Measurements from ENCODE around the gene PNMA1. TPM values are rescaled to one million over a fixed set of nuclear protein-coding genes. Genes with fewer than 3 reads are reported as not detected.

PNMA1 gene
- total RNA-seq, 2 experiments from 2014 or later = 52.6 to 55.9 TPM

DNA sequence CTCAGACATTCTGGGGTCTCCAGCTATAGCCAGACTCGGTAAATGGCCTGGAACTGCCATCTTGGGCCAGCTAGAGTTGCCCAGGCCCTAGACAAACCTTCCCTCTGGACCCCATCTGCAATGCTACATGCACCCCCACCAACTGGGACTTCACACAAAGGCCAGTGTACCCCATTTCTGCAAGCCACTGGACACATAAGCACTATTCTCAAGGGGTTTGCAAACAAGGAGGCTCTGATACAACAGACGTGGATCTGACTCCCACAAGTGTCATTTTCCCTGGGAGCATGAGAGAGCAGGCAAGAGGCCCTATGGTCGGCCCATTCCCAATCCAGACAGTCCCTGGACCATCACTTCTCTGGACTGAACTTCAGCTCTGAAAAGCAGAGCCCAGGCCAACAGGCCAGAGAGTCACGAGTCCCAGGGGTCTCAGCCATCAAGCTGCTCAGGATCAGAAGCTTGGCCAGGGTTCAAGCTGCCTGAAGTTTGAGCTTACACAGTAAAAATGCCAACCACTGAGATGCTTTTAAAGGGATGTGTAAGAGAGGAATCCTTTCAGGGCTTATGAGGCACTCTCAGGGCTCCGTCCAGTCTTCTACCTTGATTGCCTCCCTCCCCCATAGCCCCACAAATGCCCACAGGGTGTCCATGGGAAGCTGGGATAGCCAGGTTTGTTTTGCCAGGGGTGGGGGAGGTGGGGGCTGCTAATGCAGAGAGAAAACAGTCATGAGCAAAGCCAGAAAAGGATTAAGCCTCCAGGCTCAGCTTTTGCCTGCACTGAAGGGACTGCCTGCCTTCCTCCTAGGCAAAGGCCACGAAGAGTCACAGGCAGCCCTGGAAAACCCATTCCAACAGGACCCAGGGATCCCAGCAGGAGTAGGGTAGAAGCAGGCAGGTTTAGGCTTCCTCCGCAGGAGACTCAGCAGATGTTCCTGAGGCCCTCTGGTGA is 31.7 kb upstream of the PNMA1 start:
- TF ChIP-seq CTCF (IDR thresholded peaks at IDR 0.05) = no peak
- Histone ChIP-seq H3K36me3 (ENCODE audit: insufficient read depth, low read length) (no peaks in the 10 kb centered on the region), H3K9me3 (ENCODE audit: control insufficient read depth in 1 of 2, insufficient read depth in 1 of 2, low read length in 2 of 2) (no peaks in the 10 kb centered on the region), H3K4me3 (ENCODE audit: low read length) (no peak overlapping the region), H3K4me1 (ENCODE audit: insufficient read depth, low read length) (peaks cover 95% of the 10 kb centered on the region), H3K27ac (ENCODE audit: low read depth in 1 of 2, low read length in 2 of 2) (peak overlapping the region; percentile 76 to 78), H3K27me3 (ENCODE audit: control insufficient read depth in 1 of 2, insufficient read depth in 2 of 2, low read length in 2 of 2) (no peaks in the 10 kb centered on the region)
- peaks cover 14% of the 10 kb centered on the region for H3K36me3 Mint-ChIP-seq (ENCODE audit: low read depth)
- peak overlapping the region; percentile 73 for H3K4me3 Mint-ChIP-seq
- no peak for DNase-seq
- POLR2A ChIA-PET = interaction anchor here (0.6 to 9.8 kb wide), 4 partner anchors 10 to 41 kb away, joined by 3 to 282 read pairs (median 50); a partner anchor contains a TSS
- no peak for ATAC-seq (ENCODE audit: poor library complexity)
- peak overlapping the region; percentile 99 for H3K27ac Mint-ChIP-seq
- no peaks in the 10 kb centered on the region for H3K27me3 Mint-ChIP-seq
- intact Hi-C loops (cut with DNase I, micrococcal nuclease) = no loop called here
- H3K9me3 Mint-ChIP-seq = no peaks in the 10 kb centered on the region
- CTCF ChIA-PET = interaction anchor here (1.3 to 6.3 kb wide), 3 partner anchors 12 to 40 kb away, joined by 6 to 65 read pairs (median 6); a partner anchor contains a TSS
- H3K4me1 Mint-ChIP-seq (ENCODE audit: low read depth) = peaks cover 100% of the 10 kb centered on the region

- peak overlapping the region; percentile 76 to 78 for H3K27ac ChIP-seq (ENCODE audit: low read depth in 1 of 2, low read length in 2 of 2)
- peaks cover 14% of the 10 kb centered on the region for H3K36me3 Mint-ChIP-seq (ENCODE audit: low read depth)
- TF ChIP-seq CTCF (IDR thresholded peaks at IDR 0.05) = no peak
- no peaks in the 10 kb centered on the region for H3K9me3 Mint-ChIP-seq
- no peaks in the 10 kb centered on the region for H3K9me3 ChIP-seq (ENCODE audit: control insufficient read depth in 1 of 2, insufficient read depth in 1 of 2, low read length in 2 of 2)
- peaks cover 95% of the 10 kb centered on the region for H3K4me1 ChIP-seq (ENCODE audit: insufficient read depth, low read length)
- H3K27me3 Mint-ChIP-seq = no peaks in the 10 kb centered on the region
- peaks cover 5% of the 10 kb centered on the region for H3K36me3 ChIP-seq (ENCODE audit: insufficient read depth, low read length)
- H3K4me3 Mint-ChIP-seq = peak overlapping the region; percentile 77
- H3K27me3 ChIP-seq (ENCODE audit: control insufficient read depth in 1 of 2, insufficient read depth in 2 of 2, low read length in 2 of 2) = no peaks in the 10 kb centered on the region
- ATAC-seq (ENCODE audit: poor library complexity) = peak; percentile 18
- H3K4me1 Mint-ChIP-seq (ENCODE audit: low read depth) = peaks cover 97% of the 10 kb centered on the region
- CTCF ChIA-PET = interaction anchor here (0.8 to 6.3 kb wide), 5 partner anchors 11 to 41 kb away, joined by 3 to 65 read pairs (median 4); a partner anchor contains a TSS
- no peak overlapping the region for H3K4me3 ChIP-seq (ENCODE audit: low read length)
- POLR2A ChIA-PET = interaction anchor here (0.6 to 9.8 kb wide), 6 partner anchors 11 to 72 kb away, joined by 3 to 282 read pairs (median 12); a partner anchor contains a TSS
- intact Hi-C loops (cut with DNase I, micrococcal nuclease) = loop anchor here in 1 of 2 experiments (5.0 kb wide), 1 partner anchor 42 kb away; no protein-coding TSS in a partner anchor
- peak overlapping the region; percentile 99 for H3K27ac Mint-ChIP-seq
- peak in 3 of 14 experiments; percentile 39 to 69 (median 43) for DNase-seq
Observed at GRCh38 chr14:73744874-73745529, 30.8 kb upstream of the PNMA1 start.

DNA sequence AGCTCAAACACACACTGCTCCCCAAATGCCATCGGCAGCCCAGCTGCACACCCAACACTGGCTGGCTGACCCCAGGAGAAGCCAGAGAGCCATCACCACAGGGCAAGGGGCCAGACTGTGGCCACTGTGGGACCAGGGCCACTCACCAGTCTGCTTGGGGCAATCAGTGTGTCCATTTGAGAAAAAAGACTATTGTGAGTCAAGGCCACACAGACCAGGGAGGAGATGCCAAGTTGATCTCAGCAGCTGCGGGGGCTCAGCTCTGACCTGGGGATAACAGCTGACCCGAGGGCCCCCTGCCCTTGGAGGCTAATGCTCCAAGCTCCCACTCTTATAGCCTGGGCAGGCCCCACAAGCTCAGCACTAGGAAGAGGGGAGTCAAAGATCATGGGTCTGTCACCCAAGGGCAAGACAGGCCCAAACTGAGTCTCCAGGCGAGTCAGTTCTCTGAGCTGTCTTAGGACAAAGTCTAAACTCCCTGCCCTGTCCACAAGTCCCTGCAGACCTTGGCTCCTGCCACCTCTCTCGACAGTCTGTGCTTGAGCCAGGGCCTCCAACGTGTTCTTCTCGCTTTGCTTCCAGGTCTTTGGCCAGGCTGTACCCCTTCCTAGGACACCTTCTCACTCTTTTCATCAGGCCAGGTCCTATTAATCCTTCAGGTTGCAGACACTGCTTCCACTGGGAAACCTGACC is 30.1 kb upstream of the PNMA1 start:
- DNase-seq (no peak), ATAC-seq (ENCODE audit: poor library complexity) (no peak)
- H3K4me1 Mint-ChIP-seq (ENCODE audit: low read depth) = peaks cover 94% of the 10 kb centered on the region
- intact Hi-C loops (cut with DNase I, micrococcal nuclease) = loop anchor here in 1 of 2 experiments (5.0 kb wide), 1 partner anchor 43 kb away; no protein-coding TSS in a partner anchor
- Histone ChIP-seq H3K27me3 (ENCODE audit: control insufficient read depth in 1 of 2, insufficient read depth in 2 of 2, low read length in 2 of 2) (no peaks in the 10 kb centered on the region), H3K4me3 (ENCODE audit: low read length) (peak overlapping the region; percentile 31), H3K36me3 (ENCODE audit: insufficient read depth, low read length) (peaks cover 12% of the 10 kb centered on the region), H3K27ac (ENCODE audit: low read depth in 1 of 2, low read length in 2 of 2) (peak overlapping the region; percentile 76 to 78), H3K4me1 (ENCODE audit: insufficient read depth, low read length) (peaks cover 96% of the 10 kb centered on the region), H3K9me3 (ENCODE audit: control insufficient read depth in 1 of 2, insufficient read depth in 1 of 2, low read length in 2 of 2) (no peaks in the 10 kb centered on the region)
- ChIA-PET POLR2A (interaction anchor here (1.1 to 9.8 kb wide), 10 partner anchors 10 to 108 kb away, joined by 3 to 282 read pairs (median 6); partner anchors contain the start of gene PTGR2), CTCF (interaction anchor here (0.8 to 6.3 kb wide), 7 partner anchors 10 to 41 kb away, joined by 3 to 65 read pairs (median 3); a partner anchor contains a TSS)
- TF ChIP-seq CTCF (IDR thresholded peaks at IDR 0.05) = no peak
- peaks cover 14% of the 10 kb centered on the region for H3K36me3 Mint-ChIP-seq (ENCODE audit: low read depth)
- H3K9me3 Mint-ChIP-seq = no peaks in the 10 kb centered on the region
- peak overlapping the region; percentile 77 for H3K4me3 Mint-ChIP-seq
- H3K27ac Mint-ChIP-seq = peak overlapping the region; percentile 99
- H3K27me3 Mint-ChIP-seq = no peaks in the 10 kb centered on the region
